ENCODE results near the gene SPOPL. TPM values are rescaled to one million over a fixed set of nuclear protein-coding genes. Genes with fewer than 3 reads are reported as not detected.
"Not testable (repeated sequence)": the region's sequence is repeated elsewhere in the genome, so short reads cannot be mapped to it uniquely, and the experiment has no call there.

The SPOPL gene
- total and polyA plus RNA-seq, 12 donors = 2.2 to 19.9 (median 13.9) TPM

- no peak overlapping the region for H3K27ac ChIP-seq
- H3K27me3 ChIP-seq = no peaks in the 10 kb centered on the region
- peaks cover 0 to 14% (median 0%) of the 10 kb centered on the region in 9 donors for H3K4me1 ChIP-seq
- no peak overlapping the region for H3K4me3 ChIP-seq
- TF ChIP-seq CTCF (IDR thresholded peaks at IDR 0.05) = peak in 2 of 9 donors; percentile 19 to 29
- intact Hi-C loops (cut with DNase I) = loop anchor here in 1 of 10 donors (10.0 kb wide), 1 partner anchor 308 kb away; the partner anchor contains the start of gene NXPH2
- ATAC-seq (no peak), DNase-seq (no peak)
- H3K36me3 ChIP-seq = no peaks in the 10 kb centered on the region
- 96 to 97% methylated on average over 4 of the region's 4 CpGs for WGBS, 2 donors
- H3K9me3 ChIP-seq = no peaks in the 10 kb centered on the region
Measured at GRCh38 chr2:138476940-138477339, 24.6 kb upstream of the SPOPL start.

GRCh38 chr2:138482796-138483195, 18.8 kb upstream of the SPOPL start:
- H3K27me3 ChIP-seq; H3K4me3 ChIP-seq; H3K36me3 ChIP-seq; H3K4me1 ChIP-seq; intact Hi-C loops (cut with DNase I); H3K27ac ChIP-seq; H3K9me3 ChIP-seq; DNase-seq; ATAC-seq: not testable (repeated sequence)

GRCh38 chr2:138485019-138485418, 16.6 kb upstream of the SPOPL start:
- no peak for DNase-seq
- intact Hi-C loops (cut with DNase I) = no loop called here

GRCh38 chr2:138486363-138487198, 15.0 kb upstream of the SPOPL start:
- H3K27me3 ChIP-seq = no peaks in the 10 kb centered on the region
- TF ChIP-seq CTCF (IDR thresholded peaks at IDR 0.05) = no peak
- H3K36me3 ChIP-seq = no peaks in the 10 kb centered on the region
- peaks cover 0 to 5% (median 0%) of the 10 kb centered on the region in 9 donors for H3K4me1 ChIP-seq
- WGBS, 2 donors = 56% methylated on average over 2 of the region's 2 CpGs
- no peak for DNase-seq
- no peak for ATAC-seq
- no peak overlapping the region for H3K27ac ChIP-seq
- H3K9me3 ChIP-seq = peaks cover 0 to 8% (median 0%) of the 10 kb centered on the region in 11 donors
- intact Hi-C loops (cut with DNase I) = no loop called here
- H3K4me3 ChIP-seq = no peak overlapping the region

More at GRCh38 chr2:138485019-138485418, 16.6 kb upstream of the SPOPL start:
- TF ChIP-seq CTCF (IDR thresholded peaks at IDR 0.05) = no peak
- H3K27me3 ChIP-seq = no peaks in the 10 kb centered on the region
- peaks cover 0 to 8% (median 0%) of the 10 kb centered on the region in 11 donors for H3K9me3 ChIP-seq
- no peak for ATAC-seq
- H3K36me3 ChIP-seq = no peaks in the 10 kb centered on the region
- no peak overlapping the region for H3K4me3 ChIP-seq
- peaks cover 0 to 5% (median 0%) of the 10 kb centered on the region in 9 donors for H3K4me1 ChIP-seq
- no peak overlapping the region for H3K27ac ChIP-seq
